Kidney epithelial cell (primary cell): ENCODE results near the gene TTC3. TPM values are rescaled to one million over a fixed set of nuclear protein-coding genes. Genes with fewer than 3 reads are reported as not detected.

Experiments
- DNase-seq: peaks from one replicate; pipeline ENCODE4 v3.0.0-alpha.2; 2010; ENCODE audit warnings: low read depth
- H3K27me3 ChIP-seq: 2 replicates; pipeline ENCODE4 v1.6.0; 2011; ENCODE audit warnings: low read length; ENCODE audit not compliant: control insufficient read depth, insufficient read depth
- H3K36me3 ChIP-seq: 2 replicates; pipeline ENCODE4 v1.5.1; 2011; ENCODE audit warnings: low read length; ENCODE audit not compliant: control insufficient read depth, insufficient read depth
- H3K4me3 ChIP-seq: 2 replicates; pipeline ENCODE4 v1.5.1; 2011; ENCODE audit warnings: low read depth, mild to moderate bottlenecking, control low read depth, low read length
- CTCF ChIP-seq: IDR thresholded peaks from 2 replicates; pipeline ENCODE4 v1.5.1; 2011; ENCODE audit warnings: mild to moderate bottlenecking, moderate library complexity, low read length, control low read depth, inconsistent platforms; ENCODE audit not compliant: insufficient read depth, poor library complexity, severe bottlenecking
- total RNA-seq: library from RNA; depleted of rRNA; stranded (reverse); fragments of >200 nt; gene quantifications from 2 replicates; pipeline ENCODE4 v1.2.3, GENCODE V29; 2015

The TTC3 gene
- total RNA-seq, 1 donor from 2014 or later, result 139 TPM

GRCh38 chr21:37168666-37169065, 95.6 kb downstream of the TTC3 start:
- no peaks in the 10 kb centered on the region for H3K36me3 ChIP-seq

GRCh38 chr21:37172646-37173045, 99.6 kb downstream of the TTC3 start:
- Histone ChIP-seq H3K36me3 (no peaks in the 10 kb centered on the region), H3K4me3 (no peak overlapping the region), H3K27me3 (no peaks in the 10 kb centered on the region)
- TF ChIP-seq CTCF, result no peak
- DNase-seq, result no peak

More at GRCh38 chr21:37168666-37169065, 95.6 kb downstream of the TTC3 start:
- Histone ChIP-seq H3K27me3 (no peaks in the 10 kb centered on the region), H3K4me3 (no peak overlapping the region)
- TF ChIP-seq CTCF, result no peak
- no peak for DNase-seq

GRCh38 chr21:37176716-37177115, 103.7 kb downstream of the TTC3 start:
- DNase-seq, result no peak
- no peaks in the 10 kb centered on the region for H3K27me3 ChIP-seq
- no peak for TF ChIP-seq CTCF
- H3K36me3 ChIP-seq, result no peaks in the 10 kb centered on the region
- H3K4me3 ChIP-seq, result no peak overlapping the region

GRCh38 chr21:37181059-37181458, 108.0 kb downstream of the TTC3 start:
- TF ChIP-seq CTCF, result no peak
- no peaks in the 10 kb centered on the region for H3K36me3 ChIP-seq
- no peak for DNase-seq
- no peak overlapping the region for H3K4me3 ChIP-seq
- H3K27me3 ChIP-seq, result no peaks in the 10 kb centered on the region

DNA sequence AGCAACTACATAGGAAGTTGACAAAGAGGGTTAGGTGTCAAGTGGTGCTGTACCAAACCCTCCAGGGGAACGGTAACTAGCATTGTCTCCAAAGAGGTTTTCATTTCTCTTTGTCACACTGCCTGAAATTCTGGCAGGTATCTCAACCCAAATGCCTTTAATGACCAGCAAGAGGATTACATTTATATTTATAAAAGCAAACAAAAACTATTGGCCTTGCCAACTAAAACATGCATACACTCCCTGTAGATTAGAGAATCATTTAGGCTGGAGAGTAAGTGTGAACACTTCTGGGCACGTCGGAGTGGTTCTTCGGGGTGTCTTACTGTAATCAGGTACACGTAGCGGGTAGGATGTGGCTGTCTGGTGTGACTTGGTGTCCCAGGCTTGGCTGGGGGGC, 109.2 kb downstream of the TTC3 start:
- no peak overlapping the region for H3K4me3 ChIP-seq
- TF ChIP-seq CTCF, result no peak
- H3K27me3 ChIP-seq, result no peaks in the 10 kb centered on the region
- no peaks in the 10 kb centered on the region for H3K36me3 ChIP-seq
- DNase-seq, result no peak

- H3K36me3 ChIP-seq, result no peaks in the 10 kb centered on the region
- TF ChIP-seq CTCF, result no peak
These were observed 110.7 kb downstream of the TTC3 start for GRCh38 chr21:37183749-37184148.

More at GRCh38 chr21:37183749-37184148, 110.7 kb downstream of the TTC3 start:
- Histone ChIP-seq H3K4me3 (no peak overlapping the region), H3K27me3 (no peaks in the 10 kb centered on the region)
- DNase-seq, result no peak
